GM18909 (cell line): ENCODE results near the gene UTS2B.

Experiments
- ATAC-seq: cut with Tn5 transposase; IDR thresholded peaks from one replicate; pipeline ENCODE4 v1.9.1; 2021; ENCODE audit warnings: mild to moderate bottlenecking; ENCODE audit not compliant: unreplicated experiment, poor library complexity

The UTS2B gene

DNA sequence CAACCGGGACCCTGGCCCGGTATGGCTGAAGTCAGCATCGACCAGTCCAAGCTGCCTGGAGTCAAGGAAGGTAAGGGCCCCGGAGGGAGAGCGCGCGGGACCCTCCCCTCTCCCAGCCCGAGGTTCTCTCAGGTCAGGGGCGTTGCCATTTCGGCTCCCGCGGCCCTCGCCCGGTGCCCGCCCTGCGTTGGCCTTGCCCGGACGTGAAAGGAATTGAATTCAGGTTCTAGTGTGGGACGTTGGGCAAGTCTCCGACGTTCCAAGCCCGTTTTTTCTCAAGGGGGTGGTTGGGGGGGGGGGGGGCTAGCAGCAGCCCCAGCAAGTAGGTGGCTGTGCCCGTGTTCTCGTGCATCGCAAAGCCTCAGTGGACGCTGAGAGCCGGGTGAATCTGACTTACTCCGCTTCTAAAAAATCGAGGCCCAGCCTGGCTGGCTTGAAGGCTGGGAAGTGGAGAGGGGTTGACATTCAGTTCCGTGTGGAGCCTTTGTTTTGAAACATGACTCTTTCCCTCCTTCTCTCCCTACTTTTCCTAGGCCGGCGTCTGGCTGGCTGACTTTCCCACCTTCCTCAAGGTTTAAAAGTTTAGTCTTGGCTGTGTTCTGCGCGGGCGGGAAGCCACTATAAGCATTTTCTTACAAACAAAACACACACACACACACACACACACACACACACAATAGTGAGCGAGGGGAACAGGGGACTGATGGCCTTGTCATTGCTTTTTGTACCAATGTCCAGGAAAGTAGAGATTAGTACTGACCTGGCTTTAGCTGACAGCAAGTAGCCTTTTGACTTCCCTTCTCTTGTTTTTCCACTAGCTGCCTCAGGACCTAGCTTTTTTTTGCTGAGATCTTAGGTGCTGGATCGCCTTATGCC lies at the start of gene UTS2B:
UTS2B (minus strand) TSS at position 873 of the 876 bp plus-strand sequence. CDS start 48,337 bp downstream, outside the sequence.
- peak; percentile 29 for ATAC-seq

- no peak for ATAC-seq
Observed at GRCh38 chr3:191380001-191380400, 49.7 kb upstream of the UTS2B start.

DNA sequence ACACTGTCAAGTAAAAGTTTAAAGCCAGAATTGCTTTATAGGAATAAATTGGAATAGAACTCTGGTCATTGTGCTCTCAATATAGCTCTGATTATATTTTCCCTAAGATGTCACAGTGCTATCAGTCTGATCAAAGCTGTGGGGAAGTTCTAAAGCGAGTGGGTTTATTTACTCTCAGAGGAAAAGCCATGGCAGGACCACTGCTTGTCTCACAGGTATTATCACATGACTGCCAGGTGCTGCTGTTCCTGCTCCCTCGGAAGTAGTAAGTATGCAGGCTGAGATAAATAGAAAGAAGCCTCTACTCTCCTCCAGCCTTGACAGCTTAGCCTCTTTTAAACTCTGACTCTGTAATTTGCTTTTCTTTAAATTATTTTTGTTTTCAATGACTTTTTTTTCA lies 49.1 kb upstream of the UTS2B start:
- ATAC-seq = no peak

- no peak for ATAC-seq
Observed at GRCh38 chr3:191378142-191378812, 48.0 kb upstream of the UTS2B start.

GRCh38 chr3:191376516-191377141 lies 46.3 kb upstream of the UTS2B start:
- no peak for ATAC-seq

DNA sequence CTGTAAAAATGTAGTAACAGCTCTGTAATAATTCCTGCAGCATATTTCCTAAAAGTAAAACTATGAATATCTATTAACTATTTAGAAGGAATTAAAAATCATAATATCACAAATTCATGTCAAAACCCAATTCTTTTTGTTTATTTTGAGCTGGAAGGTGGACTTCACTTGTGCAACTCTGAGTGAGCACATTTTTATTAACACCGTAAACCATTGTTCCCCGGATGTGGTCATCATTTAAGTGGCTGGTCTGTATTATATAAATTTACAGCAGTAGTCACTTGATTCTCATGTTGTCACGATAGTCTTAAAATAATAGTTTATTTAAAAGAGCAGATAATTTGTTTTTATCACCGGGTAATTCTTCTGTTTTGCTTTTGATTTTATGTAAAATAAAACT lies 43.0 kb upstream of the UTS2B start:
- no peak for ATAC-seq

DNA sequence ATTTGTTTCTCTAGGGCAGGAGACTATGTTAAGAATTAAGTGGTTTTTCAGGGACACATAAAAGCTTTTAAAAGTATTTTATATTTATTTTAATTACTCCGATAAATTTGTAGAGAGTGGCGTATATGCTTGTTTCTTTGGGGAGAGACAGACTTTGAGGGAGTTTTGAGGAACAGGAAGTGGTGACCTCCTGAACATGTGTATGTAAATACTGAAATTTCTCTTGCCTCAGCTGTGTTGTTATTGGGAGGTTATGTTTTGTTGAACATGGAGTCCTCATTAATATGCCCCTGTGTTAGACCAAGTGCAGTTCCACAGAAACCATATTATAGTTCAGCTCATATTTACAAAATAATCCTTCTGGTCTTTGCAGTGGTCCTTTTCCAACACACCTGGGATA lies 41.8 kb upstream of the UTS2B start:
- no peak for ATAC-seq

DNA sequence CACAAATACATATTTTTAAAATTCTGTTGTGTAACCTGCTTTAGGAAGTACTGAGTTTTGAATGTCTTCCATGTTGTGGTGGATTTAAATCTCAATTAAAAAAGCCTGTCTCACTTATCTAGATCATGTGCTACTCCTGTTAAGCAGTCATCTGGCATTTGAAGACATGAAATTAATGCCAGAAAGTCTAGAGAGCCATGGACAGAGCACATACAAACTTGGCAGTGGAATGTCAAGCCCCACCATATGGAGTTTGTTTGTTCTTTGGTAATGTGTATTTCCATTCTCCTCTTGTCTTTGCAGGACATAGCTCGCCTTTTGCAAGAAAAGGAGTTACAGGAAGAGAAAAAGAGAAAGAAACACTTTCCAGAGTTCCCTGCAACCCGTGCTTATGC lies 39.3 kb upstream of the UTS2B start:
- ATAC-seq = no peak

DNA sequence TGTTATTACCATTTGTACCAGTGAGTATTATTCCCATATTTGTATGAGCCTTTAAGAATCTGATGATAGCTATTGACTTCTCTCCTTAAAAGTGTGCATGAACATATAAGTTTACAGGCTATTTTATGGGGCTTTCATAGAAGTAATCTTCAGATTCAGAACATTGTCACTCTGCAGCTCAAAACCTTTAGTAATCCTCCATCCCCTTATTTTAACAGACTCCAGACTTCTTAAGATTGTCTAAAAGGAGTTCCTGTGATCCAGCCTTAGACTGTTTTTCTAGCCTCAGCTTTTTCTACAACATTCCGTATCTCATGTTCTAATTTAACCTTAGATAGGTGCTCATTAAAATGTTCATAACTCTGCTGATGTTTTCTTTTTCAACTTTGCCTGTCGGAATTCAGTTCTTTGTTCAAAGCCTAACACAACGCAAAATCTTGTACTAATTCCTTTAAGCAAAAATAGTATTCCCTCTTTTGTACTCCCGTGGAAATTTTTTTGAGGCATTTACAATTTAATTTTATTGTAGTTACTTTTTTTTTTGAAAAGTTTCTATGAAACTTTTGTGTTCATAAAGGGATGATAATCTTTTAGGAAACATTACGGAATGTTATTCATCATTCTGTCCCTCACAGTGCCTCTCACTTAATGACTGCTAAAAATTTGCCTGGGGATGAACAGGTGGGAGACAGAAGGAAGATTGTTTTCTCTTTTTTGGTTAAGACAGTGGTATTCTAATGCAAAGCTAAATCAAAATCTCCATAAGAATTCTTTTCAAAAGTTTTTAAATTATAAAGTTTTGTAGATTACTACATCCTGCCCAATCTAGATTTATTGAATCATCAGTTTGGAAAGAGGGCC lies 38.7 kb upstream of the UTS2B start:
- ATAC-seq = no peak

- no peak for ATAC-seq
Observed at GRCh38 chr3:191366675-191367074, 36.3 kb upstream of the UTS2B start.

- ATAC-seq = no peak
Observed at GRCh38 chr3:191363221-191363620, 32.9 kb upstream of the UTS2B start.

GRCh38 chr3:191362524-191363090 lies 32.3 kb upstream of the UTS2B start:
- no peak for ATAC-seq

DNA sequence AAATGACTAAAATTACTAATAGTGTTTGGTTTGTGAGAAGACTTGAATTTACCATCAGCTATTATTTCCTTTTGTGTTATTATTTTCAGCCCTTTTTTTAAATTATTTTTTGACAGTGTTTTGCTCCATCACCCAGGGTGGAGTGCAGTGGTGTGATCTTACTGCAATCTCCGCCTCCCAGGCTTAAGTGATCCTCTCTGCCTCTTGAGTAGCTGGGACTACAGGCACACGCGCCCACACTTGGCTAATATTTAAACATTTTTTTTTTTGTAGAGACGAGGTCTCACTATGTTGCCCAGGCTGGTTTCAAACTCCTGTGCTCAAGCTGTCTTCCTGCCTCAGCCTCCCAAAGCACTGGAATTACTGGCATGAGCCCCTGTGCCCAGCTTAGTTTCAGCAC lies 31.7 kb upstream of the UTS2B start:
- no peak for ATAC-seq

- ATAC-seq = no peak
Observed at GRCh38 chr3:191361456-191361855, 31.1 kb upstream of the UTS2B start.

GRCh38 chr3:191360620-191361019 lies 30.3 kb upstream of the UTS2B start:
- no peak for ATAC-seq

DNA sequence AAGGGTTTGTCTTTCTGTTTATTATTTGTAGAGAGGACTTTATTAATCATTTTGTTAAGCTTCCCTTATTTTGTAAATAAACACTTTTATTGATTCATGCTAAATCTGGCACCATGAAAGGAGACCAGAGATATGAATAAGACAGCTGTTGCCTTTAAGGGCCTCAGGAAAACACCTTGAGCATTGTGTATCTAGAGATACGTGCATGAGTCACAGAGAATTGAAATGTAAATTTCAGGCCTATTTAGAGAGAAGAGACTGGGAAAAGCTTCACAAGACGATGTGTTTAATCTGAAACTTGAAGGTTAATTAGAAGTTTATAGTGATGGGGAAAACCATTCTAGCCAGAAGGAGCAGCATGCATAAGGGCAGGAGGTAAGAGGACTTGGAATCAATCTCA lies 28.6 kb upstream of the UTS2B start:
- ATAC-seq = peak; percentile 25

- no peak for ATAC-seq
Observed at GRCh38 chr3:191357909-191358308, 27.6 kb upstream of the UTS2B start.

DNA sequence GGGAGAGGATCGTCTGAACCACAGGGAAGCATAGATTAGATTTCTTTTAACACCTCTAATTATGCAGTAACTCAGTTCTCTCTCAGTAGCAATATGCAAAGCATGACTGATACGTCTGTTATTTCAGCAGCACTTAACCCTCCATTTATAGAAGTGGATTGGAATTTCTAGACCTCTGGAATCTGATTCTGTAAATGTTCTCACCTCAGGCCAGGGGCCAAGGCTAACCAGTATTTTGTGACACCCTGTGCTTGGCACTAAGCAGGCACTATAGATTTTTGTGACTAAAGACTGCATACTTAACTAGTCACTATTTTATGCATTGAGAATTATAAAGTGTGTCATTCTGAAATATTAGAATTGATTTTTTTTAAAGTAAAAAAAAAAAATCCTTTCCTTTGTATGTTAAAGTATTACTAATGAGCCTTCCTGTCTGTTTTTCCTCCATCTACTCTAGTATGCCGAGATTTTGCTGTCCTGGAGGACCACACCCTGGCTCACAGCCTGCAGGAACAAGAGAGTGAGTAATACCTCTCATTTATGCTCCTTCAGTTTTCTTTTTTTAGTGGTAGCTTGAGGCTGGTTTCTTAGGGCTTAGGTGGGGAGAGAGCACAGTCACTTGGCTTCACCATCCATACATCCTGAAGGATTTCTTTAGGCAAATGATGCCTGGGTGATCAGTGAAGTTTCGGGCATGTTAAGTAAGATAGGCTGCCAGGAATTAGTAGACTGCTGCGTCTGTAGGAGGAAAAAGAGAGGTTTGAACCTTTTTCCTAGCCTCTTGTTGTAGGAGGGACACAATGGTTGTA lies 26.5 kb upstream of the UTS2B start:
- ATAC-seq = no peak

DNA sequence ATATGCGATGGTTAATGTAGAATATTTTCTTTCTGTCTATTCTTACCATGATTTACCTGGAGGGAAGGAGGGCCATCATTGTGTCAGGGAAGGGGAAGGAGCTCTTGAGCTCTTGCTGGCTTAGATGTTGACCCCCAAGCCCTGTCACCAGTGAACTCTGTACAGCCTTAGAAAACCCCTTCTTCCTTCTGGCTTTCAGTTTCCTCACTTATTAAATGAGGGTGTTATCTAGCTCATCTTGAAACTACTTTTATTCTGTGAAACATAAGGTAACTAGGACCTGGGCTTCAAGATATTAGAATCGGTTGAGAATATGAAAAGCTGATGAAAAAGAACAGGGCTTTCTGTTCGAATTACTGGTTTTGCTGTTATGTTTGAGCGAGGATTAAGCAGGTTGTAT lies 25.1 kb upstream of the UTS2B start:
- peak; percentile 79 for ATAC-seq
